ENCODE data around the gene FHOD3. TPM values are rescaled to one million over a fixed set of nuclear protein-coding genes. Genes with fewer than 3 reads are reported as not detected.

Gene FHOD3
- total and polyA plus RNA-seq, 3 experiments from 2014 or later, result not detected

GRCh38 chr18:36745219-36745975 lies 447.9 kb downstream of the FHOD3 start:
- no peak overlapping the region for H3K27ac ChIP-seq (ENCODE audit: low read depth, low read length)
- Mint-ChIP-seq H3K4me1 (no peaks in the 10 kb centered on the region), H3K9me3 (peaks cover 0 to 2% (median 0%) of the 10 kb centered on the region in 5 donors), H3K4me3 (no peak overlapping the region), H3K27ac (no peak overlapping the region), H3K36me3 (no peaks in the 10 kb centered on the region), H3K27me3 (peaks cover 5 to 13% of the 10 kb centered on the region in 2 donors)
- ChIA-PET CTCF (no interaction called here), POLR2A (no interaction called here)
- no peaks in the 10 kb centered on the region for H3K27me3 ChIP-seq (ENCODE audit: insufficient read depth, low read length, poor library complexity, severe bottlenecking)
- H3K4me1 ChIP-seq (ENCODE audit: insufficient read depth, low read length), result no peaks in the 10 kb centered on the region
- H3K9me3 ChIP-seq (ENCODE audit: low read length), result no peaks in the 10 kb centered on the region
- H3K4me3 ChIP-seq (ENCODE audit: low read length), result no peak overlapping the region
- no peaks in the 10 kb centered on the region for H3K36me3 ChIP-seq (ENCODE audit: insufficient read depth, low read length)
- no peak for DNase-seq

GRCh38 chr18:36752929-36753865 lies 455.7 kb downstream of the FHOD3 start:
- no peaks in the 10 kb centered on the region for H3K4me1 ChIP-seq (ENCODE audit: insufficient read depth, low read length)
- DNase-seq, result no peak
- H3K4me3 Mint-ChIP-seq, result no peak overlapping the region
- no peak overlapping the region for H3K4me3 ChIP-seq (ENCODE audit: low read length)
- ChIA-PET POLR2A (no interaction called here), CTCF (no interaction called here)
- no peak overlapping the region for H3K27ac ChIP-seq (ENCODE audit: low read depth, low read length)
- H3K9me3 ChIP-seq (ENCODE audit: low read length), result no peaks in the 10 kb centered on the region
- no peak overlapping the region for H3K27ac Mint-ChIP-seq
- peaks cover 0 to 2% (median 0%) of the 10 kb centered on the region in 5 donors for H3K9me3 Mint-ChIP-seq
- no peaks in the 10 kb centered on the region for H3K36me3 Mint-ChIP-seq
- H3K27me3 Mint-ChIP-seq, result peaks cover 11 to 21% of the 10 kb centered on the region in 2 donors
- no peaks in the 10 kb centered on the region for H3K4me1 Mint-ChIP-seq
- H3K36me3 ChIP-seq (ENCODE audit: insufficient read depth, low read length), result no peaks in the 10 kb centered on the region
- H3K27me3 ChIP-seq (ENCODE audit: insufficient read depth, low read length, poor library complexity, severe bottlenecking), result no peaks in the 10 kb centered on the region

GRCh38 chr18:36756242-36756641 lies 458.7 kb downstream of the FHOD3 start:
- Mint-ChIP-seq H3K4me3 (no peak overlapping the region), H3K27ac (no peak overlapping the region), H3K4me1 (no peaks in the 10 kb centered on the region), H3K9me3 (no peaks in the 10 kb centered on the region), H3K27me3 (peaks cover 16 to 38% of the 10 kb centered on the region in 2 donors), H3K36me3 (no peaks in the 10 kb centered on the region)
- Histone ChIP-seq H3K4me3 (ENCODE audit: low read length) (no peak overlapping the region), H3K27me3 (ENCODE audit: insufficient read depth, low read length, poor library complexity, severe bottlenecking) (no peaks in the 10 kb centered on the region), H3K36me3 (ENCODE audit: insufficient read depth, low read length) (no peaks in the 10 kb centered on the region), H3K27ac (ENCODE audit: low read depth, low read length) (no peak overlapping the region), H3K9me3 (ENCODE audit: low read length) (no peaks in the 10 kb centered on the region), H3K4me1 (ENCODE audit: insufficient read depth, low read length) (no peaks in the 10 kb centered on the region)
- CTCF ChIA-PET, result no interaction called here
- POLR2A ChIA-PET, result no interaction called here
- DNase-seq, result no peak

- Histone ChIP-seq H3K9me3 (ENCODE audit: low read length) (no peaks in the 10 kb centered on the region), H3K36me3 (ENCODE audit: insufficient read depth, low read length) (no peaks in the 10 kb centered on the region), H3K4me3 (ENCODE audit: low read length) (no peak overlapping the region), H3K27ac (ENCODE audit: low read depth, low read length) (no peak overlapping the region), H3K27me3 (ENCODE audit: insufficient read depth, low read length, poor library complexity, severe bottlenecking) (no peaks in the 10 kb centered on the region), H3K4me1 (ENCODE audit: insufficient read depth, low read length) (no peaks in the 10 kb centered on the region)
- DNase-seq, result no peak
- ChIA-PET CTCF (no interaction called here), POLR2A (no interaction called here)
- Mint-ChIP-seq H3K36me3 (no peaks in the 10 kb centered on the region), H3K27me3 (peaks cover 11 to 44% of the 10 kb centered on the region in 2 donors), H3K9me3 (no peaks in the 10 kb centered on the region), H3K27ac (no peak overlapping the region), H3K4me3 (no peak overlapping the region), H3K4me1 (no peaks in the 10 kb centered on the region)
Measured at GRCh38 chr18:36757081-36757480, 459.6 kb downstream of the FHOD3 start.

GRCh38 chr18:36757991-36758390 lies 460.5 kb downstream of the FHOD3 start:
- Mint-ChIP-seq H3K27ac (no peak overlapping the region), H3K9me3 (no peaks in the 10 kb centered on the region)

GRCh38 chr18:36758623-36759022 lies 461.1 kb downstream of the FHOD3 start:
- no peaks in the 10 kb centered on the region for H3K9me3 ChIP-seq (ENCODE audit: low read length)
- CTCF ChIA-PET, result no interaction called here
- Mint-ChIP-seq H3K27ac (no peak overlapping the region), H3K36me3 (no peaks in the 10 kb centered on the region), H3K9me3 (no peaks in the 10 kb centered on the region), H3K27me3 (peaks cover 6 to 36% of the 10 kb centered on the region in 2 donors), H3K4me1 (no peaks in the 10 kb centered on the region), H3K4me3 (no peak overlapping the region)
- no peaks in the 10 kb centered on the region for H3K36me3 ChIP-seq (ENCODE audit: insufficient read depth, low read length)
- H3K27ac ChIP-seq (ENCODE audit: low read depth, low read length), result no peak overlapping the region
- POLR2A ChIA-PET, result no interaction called here
- DNase-seq, result no peak
- H3K27me3 ChIP-seq (ENCODE audit: insufficient read depth, low read length, poor library complexity, severe bottlenecking), result no peaks in the 10 kb centered on the region
- no peak overlapping the region for H3K4me3 ChIP-seq (ENCODE audit: low read length)
- H3K4me1 ChIP-seq (ENCODE audit: insufficient read depth, low read length), result no peaks in the 10 kb centered on the region

More at GRCh38 chr18:36757991-36758390, 460.5 kb downstream of the FHOD3 start:
- no peak overlapping the region for H3K27ac ChIP-seq (ENCODE audit: low read depth, low read length)
- Mint-ChIP-seq H3K36me3 (no peaks in the 10 kb centered on the region), H3K4me3 (no peak overlapping the region), H3K4me1 (no peaks in the 10 kb centered on the region), H3K27me3 (peaks cover 6 to 43% of the 10 kb centered on the region in 2 donors)
- no peak for DNase-seq
- H3K4me3 ChIP-seq (ENCODE audit: low read length), result no peak overlapping the region
- no peaks in the 10 kb centered on the region for H3K4me1 ChIP-seq (ENCODE audit: insufficient read depth, low read length)
- POLR2A ChIA-PET, result no interaction called here
- CTCF ChIA-PET, result no interaction called here
- no peaks in the 10 kb centered on the region for H3K9me3 ChIP-seq (ENCODE audit: low read length)
- H3K36me3 ChIP-seq (ENCODE audit: insufficient read depth, low read length), result no peaks in the 10 kb centered on the region
- no peaks in the 10 kb centered on the region for H3K27me3 ChIP-seq (ENCODE audit: insufficient read depth, low read length, poor library complexity, severe bottlenecking)

GRCh38 chr18:36759167-36759776 lies 461.8 kb downstream of the FHOD3 start:
- Histone ChIP-seq H3K4me1 (ENCODE audit: insufficient read depth, low read length) (no peaks in the 10 kb centered on the region), H3K27me3 (ENCODE audit: insufficient read depth, low read length, poor library complexity, severe bottlenecking) (no peaks in the 10 kb centered on the region), H3K27ac (ENCODE audit: low read depth, low read length) (no peak overlapping the region), H3K4me3 (ENCODE audit: low read length) (no peak overlapping the region), H3K36me3 (ENCODE audit: insufficient read depth, low read length) (no peaks in the 10 kb centered on the region), H3K9me3 (ENCODE audit: low read length) (no peaks in the 10 kb centered on the region)
- ChIA-PET POLR2A (no interaction called here), CTCF (no interaction called here)
- no peak for DNase-seq
- H3K36me3 Mint-ChIP-seq, result no peaks in the 10 kb centered on the region
- no peaks in the 10 kb centered on the region for H3K4me1 Mint-ChIP-seq
- H3K27me3 Mint-ChIP-seq, result peaks cover 6 to 34% of the 10 kb centered on the region in 2 donors
- H3K27ac Mint-ChIP-seq, result no peak overlapping the region
- H3K4me3 Mint-ChIP-seq, result no peak overlapping the region
- H3K9me3 Mint-ChIP-seq, result no peaks in the 10 kb centered on the region

GRCh38 chr18:36760598-36760997 lies 463.1 kb downstream of the FHOD3 start:
- no peaks in the 10 kb centered on the region for H3K9me3 Mint-ChIP-seq
- ChIA-PET POLR2A (no interaction called here), CTCF (no interaction called here)
- no peaks in the 10 kb centered on the region for H3K4me1 Mint-ChIP-seq
- no peaks in the 10 kb centered on the region for H3K36me3 Mint-ChIP-seq
- Histone ChIP-seq H3K36me3 (ENCODE audit: insufficient read depth, low read length) (no peaks in the 10 kb centered on the region), H3K4me3 (ENCODE audit: low read length) (no peak overlapping the region), H3K9me3 (ENCODE audit: low read length) (no peaks in the 10 kb centered on the region), H3K27ac (ENCODE audit: low read depth, low read length) (no peak overlapping the region), H3K4me1 (ENCODE audit: insufficient read depth, low read length) (no peaks in the 10 kb centered on the region), H3K27me3 (ENCODE audit: insufficient read depth, low read length, poor library complexity, severe bottlenecking) (no peaks in the 10 kb centered on the region)
- no peak overlapping the region for H3K27ac Mint-ChIP-seq
- no peak overlapping the region for H3K4me3 Mint-ChIP-seq
- peaks cover 6 to 31% of the 10 kb centered on the region in 2 donors for H3K27me3 Mint-ChIP-seq
- DNase-seq, result no peak
